T-helper 1 cell treated with Interleukin-12 subunit alpha and Interleukin-12 subunit beta and Interleukin-4 antibody, amounts not matched to agents 30 μg/mL and 1 μg/mL, for 36 hours (primary cell): ENCODE measurements around the gene NPEPL1.

Experiments used
- H3K27ac Mint-ChIP-seq: one replicate; pipeline ENCODE4 v1.8.0; 2021; ENCODE audit warnings: mild to moderate bottlenecking, mixed read lengths
- H3K27me3 Mint-ChIP-seq: one replicate; pipeline ENCODE4 v1.8.0; 2021; ENCODE audit warnings: low read depth, mixed read lengths
- H3K36me3 Mint-ChIP-seq: one replicate; pipeline ENCODE4 v1.8.0; 2021; ENCODE audit warnings: low read depth, mixed read lengths
- H3K4me1 Mint-ChIP-seq: one replicate; pipeline ENCODE4 v1.8.0; 2021; ENCODE audit warnings: low read depth, mixed read lengths
- H3K4me3 Mint-ChIP-seq: one replicate; pipeline ENCODE4 v1.8.0; 2021; ENCODE audit warnings: mild to moderate bottlenecking, moderate library complexity, mixed read lengths
- H3K9me3 Mint-ChIP-seq: one replicate; pipeline ENCODE4 v1.8.0; 2021; ENCODE audit warnings: mixed read lengths

NPEPL1 gene

DNA sequence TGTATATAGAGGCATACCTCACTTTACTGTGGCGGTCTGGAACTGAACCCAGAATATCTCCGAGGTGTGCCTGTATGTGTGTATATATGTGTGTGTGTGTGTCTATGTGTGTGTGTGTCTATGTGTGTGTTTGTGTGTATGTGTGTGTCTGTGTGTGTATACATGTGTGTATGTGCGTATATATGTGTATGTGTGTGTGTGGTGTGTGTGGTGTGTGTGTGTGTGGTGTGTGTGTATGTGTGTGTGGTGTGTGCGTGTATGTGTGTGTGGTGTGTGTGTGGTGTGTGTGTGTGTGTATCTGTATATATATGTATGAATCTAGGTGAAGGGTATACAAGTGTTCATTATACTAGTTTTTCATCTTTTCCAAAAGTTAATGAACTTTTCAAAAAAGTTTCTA lies 4.2 kb upstream of the NPEPL1 start:
- no peak overlapping the region for H3K4me3 Mint-ChIP-seq
- H3K36me3 Mint-ChIP-seq = peaks cover 10% of the 10 kb centered on the region
- no peaks in the 10 kb centered on the region for H3K27me3 Mint-ChIP-seq
- H3K4me1 Mint-ChIP-seq = peaks cover 9% of the 10 kb centered on the region
- no peaks in the 10 kb centered on the region for H3K9me3 Mint-ChIP-seq
- H3K27ac Mint-ChIP-seq = no peak overlapping the region

- Mint-ChIP-seq H3K4me1 (peaks cover 9% of the 10 kb centered on the region), H3K36me3 (peaks cover 10% of the 10 kb centered on the region), H3K27me3 (no peaks in the 10 kb centered on the region), H3K9me3 (no peaks in the 10 kb centered on the region), H3K4me3 (no peak overlapping the region), H3K27ac (no peak overlapping the region)
Measured at GRCh38 chr20:58688840-58689239, 3.8 kb upstream of the NPEPL1 start.

DNA sequence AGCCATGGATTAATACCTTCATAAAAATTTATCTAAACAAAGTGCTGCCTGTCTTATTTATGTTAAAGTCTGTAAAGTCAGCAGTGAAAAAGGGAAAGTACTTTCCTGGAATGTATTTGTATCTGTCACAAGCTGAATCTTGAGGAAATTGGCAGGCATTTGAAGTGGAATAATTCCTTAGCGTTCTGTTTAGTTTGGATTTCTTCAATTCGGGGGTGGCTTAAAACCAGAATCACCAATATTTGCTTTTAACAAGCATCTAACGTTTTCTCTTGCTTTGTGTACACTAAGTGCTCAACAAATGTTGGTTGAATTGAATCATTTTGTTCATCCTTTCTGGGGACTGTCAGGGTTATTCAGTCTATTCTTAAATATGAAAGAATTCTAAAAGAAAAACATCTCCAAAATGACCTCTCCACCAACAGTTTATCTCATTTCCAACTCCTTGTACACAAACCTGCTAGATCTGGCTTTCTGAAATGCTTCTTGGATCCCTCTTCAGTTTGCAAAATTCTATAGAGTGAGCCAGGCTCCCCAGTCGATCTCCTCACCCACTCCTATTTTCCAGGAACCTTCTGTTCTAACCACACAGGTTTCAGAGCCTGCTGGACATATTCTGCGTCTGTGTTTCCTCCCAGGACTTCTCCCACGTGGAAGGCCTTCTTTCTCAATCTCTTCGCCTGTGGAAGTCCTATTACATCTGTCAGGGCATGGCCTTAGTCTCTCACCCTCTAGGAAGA lies 2.0 kb upstream of the NPEPL1 start:
- Mint-ChIP-seq H3K9me3 (no peaks in the 10 kb centered on the region), H3K4me1 (peaks cover 9% of the 10 kb centered on the region), H3K27me3 (no peaks in the 10 kb centered on the region), H3K4me3 (no peak overlapping the region), H3K27ac (peak overlapping the region; percentile 18), H3K36me3 (peaks cover 6% of the 10 kb centered on the region)

GRCh38 chr20:58691773-58692578 lies 624 bp upstream of the NPEPL1 start:
- peaks cover 4% of the 10 kb centered on the region for H3K36me3 Mint-ChIP-seq
- H3K27ac Mint-ChIP-seq = peak overlapping the region; percentile 34

GRCh38 chr20:58693226-58694006 lies 816 bp downstream of the NPEPL1 start:
- peaks cover 7% of the 10 kb centered on the region for H3K4me1 Mint-ChIP-seq
- peak overlapping the region; percentile 77 for H3K27ac Mint-ChIP-seq
- no peaks in the 10 kb centered on the region for H3K27me3 Mint-ChIP-seq
- H3K9me3 Mint-ChIP-seq = no peaks in the 10 kb centered on the region
- H3K4me3 Mint-ChIP-seq = peak overlapping the region; percentile 73
- H3K36me3 Mint-ChIP-seq = peaks cover 8% of the 10 kb centered on the region

More at GRCh38 chr20:58691773-58692578, 624 bp upstream of the NPEPL1 start:
- Mint-ChIP-seq H3K9me3 (no peaks in the 10 kb centered on the region), H3K4me1 (peaks cover 9% of the 10 kb centered on the region), H3K27me3 (no peaks in the 10 kb centered on the region), H3K4me3 (peak overlapping the region; percentile 24)

DNA sequence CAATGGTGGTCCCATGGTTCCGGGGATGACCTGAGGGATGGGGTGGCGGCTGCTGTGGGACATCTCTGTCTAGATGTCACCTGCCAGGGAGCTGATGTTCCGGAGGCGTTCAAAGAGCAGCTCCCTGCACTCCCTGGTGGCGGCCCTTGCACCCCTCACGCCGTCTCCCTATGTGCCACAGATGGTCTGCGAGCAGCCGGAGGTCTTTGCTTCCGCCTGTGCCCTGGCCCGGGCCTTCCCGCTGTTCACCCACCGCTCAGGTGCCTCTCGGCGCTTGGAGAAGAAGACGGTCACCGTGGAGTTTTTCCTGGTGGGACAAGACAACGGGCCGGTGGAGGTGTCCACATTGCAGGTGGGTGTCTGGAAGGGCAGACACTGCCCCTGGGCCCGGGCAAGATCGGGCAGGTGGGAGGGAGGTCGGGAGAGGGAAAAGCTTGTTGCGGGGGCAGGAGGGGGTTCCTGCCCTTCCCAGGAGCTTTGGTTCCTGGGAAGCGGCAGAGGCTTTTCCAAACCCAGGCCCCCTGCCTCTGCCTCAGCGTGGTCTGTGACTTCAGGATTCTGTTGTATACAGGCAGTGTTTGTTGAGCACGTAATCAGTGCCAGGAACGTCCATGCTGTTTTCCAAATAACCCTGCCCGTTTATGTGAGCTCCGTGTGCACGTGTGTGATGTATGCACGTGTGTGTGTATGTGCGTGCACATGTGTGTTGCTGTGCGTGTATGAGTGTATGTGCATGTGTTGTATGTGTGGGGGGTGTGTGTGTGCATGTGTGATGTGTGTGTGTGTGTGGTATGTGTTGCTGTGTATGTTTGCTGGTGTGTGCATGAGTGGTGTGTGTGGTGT lies 1.9 kb downstream of the NPEPL1 start:
- no peaks in the 10 kb centered on the region for H3K27me3 Mint-ChIP-seq
- no peak overlapping the region for H3K4me3 Mint-ChIP-seq
- H3K9me3 Mint-ChIP-seq = no peaks in the 10 kb centered on the region

GRCh38 chr20:58695084-58695722 lies 2.6 kb downstream of the NPEPL1 start:
- Mint-ChIP-seq H3K36me3 (peaks cover 7% of the 10 kb centered on the region), H3K4me3 (no peak overlapping the region), H3K9me3 (no peaks in the 10 kb centered on the region)

More for the DNA sequence above, 1.9 kb downstream of the NPEPL1 start:
- peaks cover 8% of the 10 kb centered on the region for H3K36me3 Mint-ChIP-seq
- H3K27ac Mint-ChIP-seq = no peak overlapping the region
- peaks cover 7% of the 10 kb centered on the region for H3K4me1 Mint-ChIP-seq

DNA sequence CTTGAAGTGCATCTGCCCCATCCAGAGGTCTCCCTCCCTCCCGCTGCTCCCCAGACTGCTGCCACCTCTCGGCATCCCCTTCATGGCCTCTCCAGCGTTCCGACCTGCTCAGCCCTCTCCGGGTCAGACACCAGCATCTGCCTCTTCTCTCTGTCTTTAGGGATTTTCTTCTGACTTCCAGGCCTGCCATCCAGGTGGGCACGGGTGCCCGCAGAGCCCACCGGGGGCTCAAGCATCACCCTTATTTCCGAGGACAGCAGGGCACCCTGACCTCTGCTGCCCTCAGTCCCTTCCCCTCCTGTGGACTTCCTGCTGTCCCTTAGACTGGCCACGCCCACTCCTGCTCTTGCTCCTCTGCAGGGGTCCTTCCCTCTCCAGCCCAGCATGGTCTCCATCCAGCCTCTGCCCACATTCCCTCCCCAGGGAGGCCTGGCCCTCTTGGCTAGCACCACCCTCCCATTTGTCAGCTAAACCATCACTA lies 3.3 kb downstream of the NPEPL1 start:
- Mint-ChIP-seq H3K27ac (no peak overlapping the region), H3K36me3 (peaks cover 9% of the 10 kb centered on the region), H3K4me1 (peaks cover 4% of the 10 kb centered on the region), H3K9me3 (no peaks in the 10 kb centered on the region), H3K27me3 (no peaks in the 10 kb centered on the region), H3K4me3 (no peak overlapping the region)

More at GRCh38 chr20:58695084-58695722, 2.6 kb downstream of the NPEPL1 start:
- peaks cover 5% of the 10 kb centered on the region for H3K4me1 Mint-ChIP-seq
- H3K27ac Mint-ChIP-seq = no peak overlapping the region
- no peaks in the 10 kb centered on the region for H3K27me3 Mint-ChIP-seq

DNA sequence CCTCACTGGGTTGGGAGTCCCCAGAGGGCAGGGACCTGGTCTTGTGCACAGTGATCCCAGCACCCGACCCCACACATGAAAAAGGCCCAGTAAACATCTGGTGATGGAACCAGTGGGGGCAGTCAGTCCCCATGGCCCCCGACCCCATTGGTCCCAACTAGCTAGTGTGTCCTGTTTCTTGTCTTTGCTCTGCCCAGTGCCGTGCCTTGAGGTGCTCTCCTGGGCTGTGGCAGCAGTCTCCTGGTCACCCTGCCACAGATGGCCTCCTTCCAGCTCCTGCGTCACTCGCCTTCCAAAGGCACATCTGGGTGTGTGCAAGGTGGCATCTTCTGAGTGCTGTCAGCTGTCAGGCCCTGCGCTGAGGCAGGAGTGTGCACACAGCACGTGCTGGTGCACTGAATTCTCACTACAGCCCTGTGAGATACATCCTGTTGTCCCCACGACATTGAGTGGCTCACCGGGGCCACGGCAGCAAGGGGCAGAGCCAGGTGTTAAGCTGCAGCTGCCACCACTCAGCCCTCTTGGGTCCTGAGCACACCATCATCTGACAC lies 3.9 kb downstream of the NPEPL1 start:
- peaks cover 9% of the 10 kb centered on the region for H3K36me3 Mint-ChIP-seq
- H3K27ac Mint-ChIP-seq = no peak overlapping the region
- no peaks in the 10 kb centered on the region for H3K9me3 Mint-ChIP-seq
- peaks cover 4% of the 10 kb centered on the region for H3K4me1 Mint-ChIP-seq
- H3K4me3 Mint-ChIP-seq = no peak overlapping the region
- H3K27me3 Mint-ChIP-seq = no peaks in the 10 kb centered on the region

DNA sequence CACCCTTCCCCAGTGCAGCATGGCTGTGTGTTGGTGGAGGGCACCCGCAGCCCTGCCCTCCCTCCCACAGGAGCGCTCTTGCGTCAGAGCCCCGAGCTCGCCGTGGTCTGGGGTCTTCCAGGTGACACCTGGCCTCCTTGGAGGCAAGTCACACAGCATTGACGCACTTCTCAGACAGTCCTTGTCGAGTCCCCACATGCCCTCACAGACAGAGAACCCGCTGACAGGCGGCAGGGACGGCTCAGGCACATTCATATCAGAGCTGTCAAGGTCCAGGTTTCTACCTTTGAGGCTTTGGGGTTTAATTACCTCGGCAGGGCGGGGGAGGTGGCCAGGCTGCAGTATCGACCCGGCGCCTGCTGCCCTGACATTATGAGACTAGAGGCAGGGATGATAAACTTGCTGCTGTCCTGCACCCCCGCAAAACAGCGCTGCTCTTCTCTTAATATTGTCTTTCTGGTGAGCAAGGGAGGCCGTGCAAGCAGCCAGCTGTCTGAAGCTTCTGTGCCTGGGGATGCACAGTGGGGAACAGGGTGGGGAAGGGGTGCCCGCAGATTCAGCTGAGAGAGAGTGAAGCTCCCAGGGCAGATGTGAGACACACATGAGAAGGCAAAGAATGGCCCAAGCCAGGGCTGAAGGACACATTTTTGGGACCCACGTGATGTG lies 4.7 kb downstream of the NPEPL1 start:
- Mint-ChIP-seq H3K27ac (no peak overlapping the region), H3K4me1 (peaks cover 4% of the 10 kb centered on the region), H3K27me3 (no peaks in the 10 kb centered on the region), H3K36me3 (peaks cover 9% of the 10 kb centered on the region), H3K4me3 (no peak overlapping the region), H3K9me3 (no peaks in the 10 kb centered on the region)

DNA sequence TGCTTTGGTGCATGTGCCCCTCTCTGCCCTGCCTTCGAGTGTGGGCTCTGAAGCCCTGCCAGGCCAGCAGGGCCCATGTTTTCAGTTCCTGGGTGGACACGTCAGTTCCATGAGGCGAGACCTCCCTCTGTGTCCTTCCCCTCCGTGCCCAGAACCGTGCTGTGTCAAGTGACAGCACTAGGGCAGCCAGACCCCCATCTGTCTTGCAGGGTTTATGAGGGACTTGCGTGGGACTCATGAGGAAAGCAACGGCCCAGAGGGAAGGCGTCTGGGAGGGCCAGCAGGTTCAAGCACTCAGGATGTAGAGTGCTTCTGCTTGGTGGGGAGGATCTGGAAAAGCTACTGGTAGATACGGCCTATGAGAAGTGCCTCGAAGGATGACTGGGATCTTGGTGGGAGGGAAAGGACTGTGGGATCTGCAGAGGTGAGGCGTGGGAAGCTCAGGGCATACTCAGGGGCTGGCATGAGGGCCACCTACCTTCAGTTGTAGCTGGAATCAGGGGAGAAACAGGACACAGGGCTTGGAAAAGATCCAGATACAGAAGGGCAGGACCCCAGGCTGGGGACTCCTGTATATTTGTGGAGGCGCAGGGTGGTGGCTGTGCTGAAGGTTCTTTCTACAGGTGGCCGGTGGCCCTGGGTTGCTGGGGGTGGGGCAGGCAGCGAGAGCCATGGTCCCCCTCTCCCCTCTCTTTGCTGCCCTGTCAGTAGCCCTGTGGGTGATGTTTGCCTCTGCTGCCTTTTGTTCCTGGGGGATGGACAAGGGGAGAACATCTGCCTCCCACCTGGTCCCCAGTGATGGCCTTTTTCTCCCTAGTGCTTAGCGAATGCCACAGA lies 5.5 kb downstream of the NPEPL1 start:
- no peaks in the 10 kb centered on the region for H3K27me3 Mint-ChIP-seq
- no peaks in the 10 kb centered on the region for H3K9me3 Mint-ChIP-seq
- no peak overlapping the region for H3K4me3 Mint-ChIP-seq
- peaks cover 4% of the 10 kb centered on the region for H3K4me1 Mint-ChIP-seq
- H3K36me3 Mint-ChIP-seq = peaks cover 15% of the 10 kb centered on the region
- no peak overlapping the region for H3K27ac Mint-ChIP-seq
